K562 (cell line): ENCODE data around the gene FHDC1. TPM values are rescaled to one million over a fixed set of nuclear protein-coding genes. Genes with fewer than 3 reads are reported as not detected.

ENCODE experiments used
- ATF3 ChIP-seq, 2 experiments: fragments of 450-650 bp in 1 of 2; sonication (generic) in 1 of 2; formaldehyde crosslinking in 1 of 2; IDR thresholded peaks in 1 of 2; conservative IDR thresholded peaks in 1 of 2; 2 replicates each; pipeline versions ENCODE4 v1.6.1 to v1.8.1; 2016 to 2023; ENCODE audit warnings: mild to moderate bottlenecking in 2 of 2, moderate library complexity in 2 of 2, inconsistent platforms in 1 of 2, missing genetic modification reagents in 1 of 2
- ATF4 ChIP-seq: fragments of 450-650 bp; formaldehyde crosslinking; IDR thresholded peaks from 2 replicates; pipeline ENCODE4 v1.4.0; 2022; ENCODE audit warnings: mild to moderate bottlenecking, moderate library complexity
- CHD1 ChIP-seq: fragments of 200-600 bp; sonication (generic); IDR thresholded peaks from one replicate; pipeline ENCODE4 v1.6.1; 2012; ENCODE audit warnings: mild to moderate bottlenecking, moderate library complexity, low read length, inconsistent platforms
- ELF1 ChIP-seq: fragments of 200-800 bp; sonication (Bioruptor generic); IDR thresholded peaks from 2 replicates; pipeline ENCODE4 v1.6.1; 2016; ENCODE audit warnings: missing genetic modification characterization, missing compliant biosample characterization
- GTF2F1 ChIP-seq: IDR thresholded peaks from 2 replicates; pipeline ENCODE4 v1.6.1; 2011; ENCODE audit warnings: low read depth, low read length, improper control_type of control experiment
- KAT8 ChIP-seq: fragments of 450-650 bp; IDR thresholded peaks from 2 replicates; pipeline ENCODE4 v1.6.1; 2016; ENCODE audit warnings: low read depth, mild to moderate bottlenecking
- KDM2B ChIP-seq: fragments of 250-450 bp; sonication (Bioruptor Pico); IDR thresholded peaks from 2 replicates; pipeline ENCODE4 v1.8.0; 2021; ENCODE audit warnings: mild to moderate bottlenecking, moderate library complexity
- NFYB ChIP-seq: IDR thresholded peaks from 2 replicates; pipeline ENCODE4 v1.6.1; 2011; ENCODE audit warnings: mild to moderate bottlenecking, moderate library complexity; ENCODE audit not compliant: insufficient read length; ENCODE audit errors: extremely low read depth
- NR2C1 ChIP-seq, 2 experiments: fragments of 450-650 bp; IDR thresholded peaks; 2 replicates each; pipeline ENCODE4 v1.6.1; 2017; ENCODE audit warnings: mild to moderate bottlenecking in 2 of 2, antibody characterized with exemption in 1 of 2, inconsistent platforms in 1 of 2, missing compliant biosample characterization in 1 of 2, missing genetic modification characterization in 1 of 2
- PATZ1 ChIP-seq: fragments of 250-450 bp; sonication (Bioruptor Pico); IDR thresholded peaks from 2 replicates; pipeline ENCODE4 v1.5.0; 2020; ENCODE audit warnings: mild to moderate bottlenecking, borderline replicate concordance
- PKNOX1 ChIP-seq: fragments of 450-650 bp; IDR thresholded peaks from 2 replicates; pipeline ENCODE4 v1.6.1; 2016
- PML ChIP-seq: IDR thresholded peaks from 2 replicates; pipeline ENCODE4 v1.6.1; 2012; ENCODE audit warnings: low read length, inconsistent platforms
- SMARCA4 ChIP-seq: fragments of 450-650 bp; IDR thresholded peaks from 2 replicates; pipeline ENCODE4 v1.6.1; 2016
- SPI1 ChIP-seq: IDR thresholded peaks from 2 replicates; pipeline ENCODE4 v1.6.1; 2011; ENCODE audit warnings: low read depth, low read length, control low read depth, borderline replicate concordance
- ZBTB5 ChIP-seq: fragments of 450-650 bp; IDR thresholded peaks from 2 replicates; pipeline ENCODE4 v1.6.1; 2017; ENCODE audit warnings: antibody characterized with exemption
- polyA plus RNA-seq, 8 experiments: library from polyadenylated mRNA; depleted of rRNA in 4 of 8; stranded (reverse) in 5 of 8; unstranded in 3 of 8; fragments of >200 nt; fragmentation: Nextera tagmentation in 2 of 8; fragmentation: Illumina TruSeq in 1 of 8; extraction: Ambion mirVana in 2 of 8; extraction: Trizol in 1 of 8; gene quantifications; 2 replicates each; pipeline versions ENCODE4 v1.2.1 to v1.2.3, GENCODE V29; 2011 to 2014; ENCODE audit warnings: inconsistent platforms in 1 of 8, missing spikeins in 1 of 8
- total RNA-seq, 7 experiments: library from RNA; depleted of rRNA in 6 of 7; stranded (reverse); fragments of >200 nt in 6 of 7; fragmentation: Illumina TruSeq in 2 of 7; extraction: Trizol in 2 of 7; gene quantifications; 2 replicates each; pipeline versions ENCODE4 v1.2.1 to v1.2.3, GENCODE V29; 2011 to 2021; ENCODE audit warnings: low replicate concordance in 1 of 7
- TF ChIP-seq, protein P1 (sequence below), 2 experiments: fragments of 150-350 bp in 1 of 2; IDR thresholded peaks; 2 replicates each; pipeline ENCODE4 v1.6.1; 2012 to 2016; ENCODE audit warnings: low read depth in 2 of 2, low read length in 2 of 2, mild to moderate bottlenecking in 1 of 2, moderate library complexity in 1 of 2

FHDC1 gene
- total and polyA plus RNA-seq, 9 of the 15 experiments (the other 6 are each of a cell fraction or from before 2014, with no cell fraction given) = 0.01 to 0.43 (median 0.07) TPM

DNA sequence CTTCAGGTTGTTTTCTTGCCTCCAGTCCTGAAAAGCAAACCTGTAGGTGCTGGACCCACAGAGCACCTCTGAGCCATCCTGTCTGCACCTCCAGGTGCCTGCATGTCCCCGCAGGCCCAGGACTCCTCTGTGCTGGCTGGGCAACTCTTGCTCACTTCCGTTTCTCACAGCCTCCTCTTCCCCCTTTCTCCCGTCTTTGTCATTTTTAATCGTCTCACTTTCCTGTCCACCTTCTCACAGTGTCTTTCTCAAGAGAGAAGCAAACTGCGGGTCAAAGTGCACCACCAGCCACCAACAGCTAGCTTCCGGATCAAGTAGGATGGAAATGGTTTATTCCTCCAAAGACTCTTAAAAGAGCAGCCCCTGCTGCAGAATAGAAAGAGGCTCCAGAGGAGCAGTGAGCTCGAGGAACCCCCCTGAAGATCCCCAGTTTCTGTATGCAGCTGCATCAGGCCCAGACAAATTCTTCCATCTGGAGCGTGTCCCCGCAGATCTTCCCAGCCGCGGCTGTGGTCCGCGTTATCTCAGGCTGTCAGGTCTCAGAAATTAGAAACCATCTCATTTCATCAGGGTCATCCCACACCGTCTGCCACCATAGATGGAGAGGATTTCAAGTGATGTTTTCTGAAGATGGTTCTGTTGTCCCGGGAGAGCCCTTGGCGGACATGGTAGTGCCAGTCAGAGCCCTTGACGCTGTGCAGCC is 87.7 kb downstream of the FHDC1 start (continued):
- no peak for TF ChIP-seq NFYB
- TF ChIP-seq ATF3 (IDR thresholded peaks at IDR 0.05) = no peak
- TF ChIP-seq ATF3 (CRISPR knock-in tag; conservative IDR thresholded peaks at IDR 0.05) = no peak
- TF ChIP-seq SPI1 = 0 out of 2 replicates have a peak, but pooled peaks have one; percentile 16
- TF ChIP-seq NR2C1 (IDR thresholded peaks at IDR 0.05) = peak; percentile 70
- peak; percentile 78 for TF ChIP-seq NR2C1 (tag; IDR thresholded peaks at IDR 0.05)
- no peak for TF ChIP-seq ZBTB5
- TF ChIP-seq PATZ1 (CRISPR knock-in tag) = no peak
- TF ChIP-seq SMARCA4 = peak; percentile 72
- no peak for TF ChIP-seq GTF2F1
- TF ChIP-seq PKNOX1 = peak; percentile 18; the same call in 1 of the 2 replicates
- TF ChIP-seq KDM2B (CRISPR knock-in tag) = no peak
- peak; percentile 80 for TF ChIP-seq PML
- TF ChIP-seq ATF4 (CRISPR knock-in tag) = no peak
- 0 out of 2 replicates have a peak, but pooled peaks have one; percentile 21 for TF ChIP-seq ELF1 (tag)
- TF ChIP-seq CHD1 = no peak
- no peak for TF ChIP-seq KAT8
- TF ChIP-seq, protein P1, sequence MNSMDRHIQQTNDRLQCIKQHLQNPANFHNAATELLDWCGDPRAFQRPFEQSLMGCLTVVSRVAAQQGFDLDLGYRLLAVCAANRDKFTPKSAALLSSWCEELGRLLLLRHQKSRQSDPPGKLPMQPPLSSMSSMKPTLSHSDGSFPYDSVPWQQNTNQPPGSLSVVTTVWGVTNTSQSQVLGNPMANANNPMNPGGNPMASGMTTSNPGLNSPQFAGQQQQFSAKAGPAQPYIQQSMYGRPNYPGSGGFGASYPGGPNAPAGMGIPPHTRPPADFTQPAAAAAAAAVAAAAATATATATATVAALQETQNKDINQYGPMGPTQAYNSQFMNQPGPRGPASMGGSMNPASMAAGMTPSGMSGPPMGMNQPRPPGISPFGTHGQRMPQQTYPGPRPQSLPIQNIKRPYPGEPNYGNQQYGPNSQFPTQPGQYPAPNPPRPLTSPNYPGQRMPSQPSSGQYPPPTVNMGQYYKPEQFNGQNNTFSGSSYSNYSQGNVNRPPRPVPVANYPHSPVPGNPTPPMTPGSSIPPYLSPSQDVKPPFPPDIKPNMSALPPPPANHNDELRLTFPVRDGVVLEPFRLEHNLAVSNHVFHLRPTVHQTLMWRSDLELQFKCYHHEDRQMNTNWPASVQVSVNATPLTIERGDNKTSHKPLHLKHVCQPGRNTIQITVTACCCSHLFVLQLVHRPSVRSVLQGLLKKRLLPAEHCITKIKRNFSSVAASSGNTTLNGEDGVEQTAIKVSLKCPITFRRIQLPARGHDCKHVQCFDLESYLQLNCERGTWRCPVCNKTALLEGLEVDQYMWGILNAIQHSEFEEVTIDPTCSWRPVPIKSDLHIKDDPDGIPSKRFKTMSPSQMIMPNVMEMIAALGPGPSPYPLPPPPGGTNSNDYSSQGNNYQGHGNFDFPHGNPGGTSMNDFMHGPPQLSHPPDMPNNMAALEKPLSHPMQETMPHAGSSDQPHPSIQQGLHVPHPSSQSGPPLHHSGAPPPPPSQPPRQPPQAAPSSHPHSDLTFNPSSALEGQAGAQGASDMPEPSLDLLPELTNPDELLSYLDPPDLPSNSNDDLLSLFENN (IDR thresholded peaks at IDR 0.05; ENCODE audit: low read depth in 2 of 2, low read length in 2 of 2) = peak in 1 of 2 experiments; percentile 39; a peak in 1 of 4 replicates
